ENCODE data around the gene MYCN.
A peak's percentile ranks its signal among the peaks of the same experiment; 100 is the strongest.
"Not testable (repeated sequence)": the region's sequence is repeated elsewhere in the genome, so short reads cannot be mapped to it uniquely, and the experiment has no call there.

MYCN gene

DNA sequence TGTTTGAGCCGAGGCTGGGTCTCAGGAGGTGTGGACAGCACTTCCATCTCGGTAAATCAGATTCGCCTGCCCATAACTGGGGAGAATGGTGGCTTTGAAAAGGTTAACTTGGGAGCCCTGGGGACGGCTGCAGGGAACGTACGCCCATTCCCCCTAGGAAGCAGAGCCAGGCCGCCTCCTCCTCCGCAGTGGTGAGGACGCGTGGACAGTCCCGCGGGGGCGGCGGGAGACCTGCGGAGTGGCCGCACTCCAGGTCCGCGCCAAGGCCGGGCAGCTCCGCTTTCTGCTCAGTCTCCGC is 845 bp upstream of the MYCN start:
- intact Hi-C loops (cut with DNase I), result loop anchor here (5.0 kb wide), 1 partner anchor 568 kb away; no protein-coding TSS in a partner anchor
- DNase-seq, result peak in 11 of 42 donors; percentile 77 to 91 (median 86)

GRCh38 chr2:15940661-15941480 is 521 bp downstream of the MYCN start:
- peak in 34 of 42 donors; percentile 10 to 66 (median 36) for DNase-seq
- intact Hi-C loops (cut with DNase I), result loop anchor here (5.0 to 10.0 kb wide), 5 partner anchors 74 to 666 kb away; no protein-coding TSS in a partner anchor

- intact Hi-C loops (cut with DNase I), result loop anchor here (5.0 to 10.0 kb wide), 5 partner anchors 73 to 666 kb away; no protein-coding TSS in a partner anchor
- DNase-seq, result peak in 37 of 42 donors; percentile 15 to 73 (median 47)
These were observed 1.1 kb downstream of the MYCN start for GRCh38 chr2:15941481-15941850.

- intact Hi-C loops (cut with DNase I), result loop anchor here (2.0 to 10.0 kb wide), 6 partner anchors 73 to 665 kb away; no protein-coding TSS in a partner anchor
- DNase-seq, result peak in 41 of 42 donors; percentile 14 to 78 (median 44)
These were observed 1.7 kb downstream of the MYCN start for GRCh38 chr2:15941871-15942710.

GRCh38 chr2:15942711-15943345 is 2.5 kb downstream of the MYCN start:
- peak in 15 of 42 donors; percentile 5 to 42 (median 19) for DNase-seq
- intact Hi-C loops (cut with DNase I), result loop anchor here (2.0 to 10.0 kb wide), 6 partner anchors 72 to 664 kb away; no protein-coding TSS in a partner anchor

GRCh38 chr2:15943378-15944280 is 3.3 kb downstream of the MYCN start:
- intact Hi-C loops (cut with DNase I), result loop anchor here (2.0 to 10.0 kb wide), 6 partner anchors 71 to 664 kb away; no protein-coding TSS in a partner anchor
- DNase-seq, result peak; percentile 67 to 92 (median 82)

DNA sequence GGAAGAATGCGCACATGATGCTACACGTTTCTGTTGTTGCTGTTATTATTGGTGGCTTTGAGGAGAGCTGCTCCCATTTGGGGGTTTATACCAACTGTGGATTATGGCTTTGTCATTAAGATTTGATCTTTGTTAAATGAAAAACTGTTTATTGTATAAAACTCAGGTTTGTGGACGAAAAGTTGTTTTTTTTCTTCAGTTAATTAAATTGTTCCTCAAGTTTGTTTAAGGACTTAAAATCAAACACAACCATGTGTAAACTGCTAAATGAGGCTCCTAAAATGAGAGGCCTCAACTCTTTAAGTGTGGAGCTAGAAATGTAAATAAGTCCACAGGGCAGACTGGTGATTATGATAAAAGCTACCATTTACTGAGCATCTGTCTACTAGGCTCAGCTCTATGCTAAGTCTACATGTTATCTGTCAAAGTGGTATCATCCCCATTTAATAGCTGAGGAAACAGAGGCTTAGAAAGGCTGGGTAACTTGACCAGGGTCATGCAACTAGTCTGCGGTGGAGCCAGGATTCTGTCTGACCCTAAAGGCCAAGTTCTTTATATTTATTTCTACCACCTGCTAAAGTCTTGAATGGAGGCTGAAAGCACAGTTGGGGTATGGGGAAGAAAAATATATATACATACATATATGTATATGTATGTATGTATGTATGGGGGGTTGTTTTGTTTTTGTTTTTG is 4.1 kb downstream of the MYCN start:
- intact Hi-C loops (cut with DNase I), result loop anchor here (5.0 to 10.0 kb wide), 6 partner anchors 38 to 663 kb away; no protein-coding TSS in a partner anchor
- DNase-seq, result peak in 1 of 42 donors; percentile 7

- no peak for DNase-seq
- intact Hi-C loops (cut with DNase I), result loop anchor here (5.0 to 10.0 kb wide), 3 partner anchors 36 to 269 kb away; no protein-coding TSS in a partner anchor
These were observed 5.8 kb downstream of the MYCN start for GRCh38 chr2:15945909-15946705.

- intact Hi-C loops (cut with DNase I), result loop anchor here (5.0 to 10.0 kb wide), 3 partner anchors 35 to 268 kb away; no protein-coding TSS in a partner anchor
- no peak for DNase-seq
These were observed 6.6 kb downstream of the MYCN start for GRCh38 chr2:15946983-15947382.

DNA sequence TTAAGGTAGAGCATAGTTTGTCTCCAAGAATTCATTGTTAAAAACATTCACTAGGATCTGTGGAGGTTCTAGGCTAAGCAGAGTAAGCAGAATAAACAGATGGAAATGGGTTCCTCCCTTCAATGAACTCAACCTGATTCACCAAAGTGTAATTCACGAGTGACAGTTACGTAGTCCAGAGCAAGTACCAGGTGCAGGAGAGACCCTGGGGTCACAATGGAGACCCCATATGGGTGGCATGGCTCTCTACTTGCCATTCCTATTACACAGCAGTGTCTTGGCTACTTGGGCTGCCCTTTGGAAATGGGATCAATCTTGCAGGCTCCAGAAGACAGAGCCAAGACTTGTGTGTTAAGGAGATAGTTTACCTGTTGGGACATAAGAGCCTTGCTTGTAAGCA is 7.1 kb downstream of the MYCN start:
- DNase-seq, result no peak
- intact Hi-C loops (cut with DNase I), result loop anchor here (5.0 to 10.0 kb wide), 3 partner anchors 35 to 267 kb away; no protein-coding TSS in a partner anchor

GRCh38 chr2:15948704-15948957 is 8.3 kb downstream of the MYCN start:
- intact Hi-C loops (cut with DNase I), result loop anchor here (5.0 to 10.0 kb wide), 3 partner anchors 34 to 266 kb away; no protein-coding TSS in a partner anchor

DNA sequence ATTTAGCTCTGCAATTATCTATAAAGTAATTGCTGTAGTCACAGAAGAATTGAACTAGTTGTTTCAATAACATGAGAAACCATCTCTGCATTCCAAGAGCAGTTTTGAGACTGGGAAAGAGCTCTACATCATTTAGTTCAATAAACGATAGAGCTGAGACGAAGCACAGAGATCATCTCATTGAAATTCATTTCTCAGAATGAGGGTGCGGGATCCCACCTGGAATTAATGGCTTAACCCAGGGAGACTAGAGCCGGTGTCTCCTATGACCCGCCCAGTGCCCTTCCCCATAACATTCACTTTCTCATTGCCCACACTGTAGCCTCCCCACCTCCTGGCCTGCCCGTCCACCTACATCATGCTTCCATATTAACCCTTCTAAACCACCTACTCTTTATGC is 8.8 kb downstream of the MYCN start:
- peak in 1 of 42 donors; percentile 13 for DNase-seq
- intact Hi-C loops (cut with DNase I), result loop anchor here (5.0 to 10.0 kb wide), 3 partner anchors 33 to 266 kb away; no protein-coding TSS in a partner anchor

More at GRCh38 chr2:15948704-15948957, 8.3 kb downstream of the MYCN start:
- no peak for DNase-seq

- intact Hi-C loops (cut with DNase I), result loop anchor here (5.0 to 10.0 kb wide), 3 partner anchors 33 to 265 kb away; no protein-coding TSS in a partner anchor
- peak in 1 of 42 donors; percentile 1 for DNase-seq
These were observed 9.2 kb downstream of the MYCN start for GRCh38 chr2:15949551-15949950.

DNA sequence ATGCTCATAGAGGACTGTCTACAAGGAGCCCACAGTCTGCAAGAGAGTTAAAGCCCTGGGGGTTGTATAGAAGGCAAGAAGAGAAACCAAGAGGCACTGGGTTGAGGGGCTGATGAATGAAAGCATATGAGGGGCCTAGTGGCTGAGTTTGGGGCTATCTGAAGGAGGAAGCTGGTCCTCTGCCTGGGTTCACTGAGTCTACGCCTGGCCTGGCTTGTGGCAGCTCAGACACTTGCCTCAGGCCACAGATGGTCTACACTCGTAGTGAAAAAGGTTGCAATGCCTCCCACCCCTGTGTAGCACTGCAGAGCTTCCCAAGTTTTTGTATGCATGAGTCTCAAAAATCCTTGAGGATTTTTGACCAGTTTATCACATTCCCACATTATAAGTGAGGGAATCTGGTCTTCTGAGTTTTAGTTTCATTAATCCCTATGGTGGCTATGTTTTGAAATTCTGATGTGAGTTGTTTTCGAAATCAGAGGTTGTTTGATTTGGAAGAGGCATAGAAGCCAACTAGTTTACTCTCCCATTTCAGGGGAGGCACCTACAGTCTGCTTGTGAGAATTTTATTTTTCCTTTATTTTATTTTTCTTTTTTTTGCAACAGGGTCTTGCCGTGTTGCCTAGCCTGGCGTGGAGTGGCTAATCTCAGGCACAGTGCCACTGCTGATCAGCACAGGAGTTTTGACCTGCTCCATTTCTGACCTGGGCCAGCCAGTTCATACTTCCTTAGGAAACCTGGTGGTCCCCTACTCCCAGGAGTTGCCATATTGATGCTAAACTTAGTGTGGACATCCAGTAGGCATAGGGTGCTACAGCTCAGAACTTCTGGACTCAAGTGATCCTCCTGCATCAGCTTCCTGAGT is 10.0 kb downstream of the MYCN start:
- intact Hi-C loops (cut with DNase I), result no loop called here
- DNase-seq, result peak in 3 of 42 donors; percentile 20 to 29 (median 24)

DNA sequence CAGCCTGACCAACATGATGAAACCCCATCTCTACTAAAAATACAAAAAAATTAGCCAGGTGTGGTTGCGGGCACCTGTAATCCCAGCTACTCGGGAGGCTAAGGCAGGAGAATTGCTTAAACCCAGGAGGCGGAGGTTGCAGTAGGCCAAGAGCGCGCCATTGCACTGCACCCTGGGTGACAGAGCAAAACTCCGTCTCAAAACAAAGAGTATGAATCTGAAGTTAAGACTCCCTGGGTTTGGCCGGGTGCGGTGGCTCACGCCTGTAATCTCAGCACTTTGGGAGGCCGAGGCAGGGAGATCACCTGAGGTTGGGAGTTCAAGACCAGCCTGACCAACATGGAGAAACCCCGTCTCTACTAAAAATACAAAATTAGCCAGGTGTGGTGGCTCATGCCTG is 11.6 kb downstream of the MYCN start:
- DNase-seq; intact Hi-C loops (cut with DNase I): not testable (repeated sequence)

Data from head of caudate nucleus (tissue), 42 donors.